ENCODE results near the gene IDH1.

Gene IDH1

GRCh38 chr2:208208335-208209085, 46.4 kb downstream of the IDH1 start:
- no peak for DNase-seq

GRCh38 chr2:208207769-208208168, 47.1 kb downstream of the IDH1 start:
- no peak for DNase-seq

- no peak for DNase-seq
Measured at GRCh38 chr2:208204166-208204565, 50.7 kb downstream of the IDH1 start.

- no peak for DNase-seq
Measured at GRCh38 chr2:208195531-208195930, 59.3 kb downstream of the IDH1 start.

- no peak for DNase-seq
Measured at GRCh38 chr2:208192611-208193236, 62.1 kb downstream of the IDH1 start.

- no peak for DNase-seq
Measured at GRCh38 chr2:208189810-208190503, 64.9 kb downstream of the IDH1 start, which contains the start of gene C2orf80. TSS of gene C2orf80 (minus strand) at chr2:208190030. CDS start at chr2:208186986, 3,044 bp downstream.

- no peak for DNase-seq
Measured at GRCh38 chr2:208189069-208189809, 65.6 kb downstream of the IDH1 start.

- DNase-seq, result no peak
Measured at GRCh38 chr2:208186893-208187292, 68.0 kb downstream of the IDH1 start.

GRCh38 chr2:208186465-208186864, 68.4 kb downstream of the IDH1 start:
- no peak for DNase-seq
